ENCODE results near the gene NUTF2.

Gene NUTF2

GRCh38 chr16:67873435-67874370, 27.0 kb downstream of the NUTF2 start:
- Histone ChIP-seq H3K79me2 (ENCODE audit: insufficient read depth, low read length) (peaks cover 27% of the 10 kb centered on the region), H3K4me2 (ENCODE audit: low read length) (peak overlapping the region; percentile 91), H3K27ac (ENCODE audit: low read depth, low read length, poor library complexity, severe bottlenecking) (no peak overlapping the region), H3K9ac (ENCODE audit: low read length) (peak overlapping the region; percentile 93), H3K4me3 (ENCODE audit: low read depth, low read length, poor library complexity, severe bottlenecking) (peak overlapping the region; percentile 99), H3F3A (ENCODE audit: insufficient read depth, low read length) (no peaks in the 10 kb centered on the region), H3K9me3 (ENCODE audit: low read length) (no peaks in the 10 kb centered on the region), H4K20me1 (ENCODE audit: insufficient read depth, low read length) (no peaks in the 10 kb centered on the region), H3K4me1 (ENCODE audit: insufficient read depth, low read length, severe bottlenecking) (peaks cover 23% of the 10 kb centered on the region), H3K36me3 (ENCODE audit: insufficient read depth, low read length) (peaks cover 55% of the 10 kb centered on the region), H3K27me3 (ENCODE audit: insufficient read depth, low read length) (no peaks in the 10 kb centered on the region), H2AFZ (ENCODE audit: low read length) (no peak overlapping the region), H3K9me2 (ENCODE audit: low read depth, low read length) (no peaks in the 10 kb centered on the region)
- TF ChIP-seq CTCF (IDR thresholded peaks at IDR 0.05; ENCODE audit: low read length), result no peak
- no peak for TF ChIP-seq EZH2 (IDR thresholded peaks at IDR 0.05; ENCODE audit: borderline replicate concordance, low read length)

- H3K79me2 ChIP-seq (ENCODE audit: insufficient read depth, low read length), result peaks cover 27% of the 10 kb centered on the region
- TF ChIP-seq CTCF (IDR thresholded peaks at IDR 0.05; ENCODE audit: low read length) (no peak), EZH2 (IDR thresholded peaks at IDR 0.05; ENCODE audit: borderline replicate concordance, low read length) (no peak)
- peak overlapping the region; percentile 99 for H3K4me3 ChIP-seq (ENCODE audit: low read depth, low read length, poor library complexity, severe bottlenecking)
- H3K4me1 ChIP-seq (ENCODE audit: insufficient read depth, low read length, severe bottlenecking), result peaks cover 23% of the 10 kb centered on the region
- H3F3A ChIP-seq (ENCODE audit: insufficient read depth, low read length), result no peaks in the 10 kb centered on the region
- H3K27ac ChIP-seq (ENCODE audit: low read depth, low read length, poor library complexity, severe bottlenecking), result no peak overlapping the region
- H3K4me2 ChIP-seq (ENCODE audit: low read length), result peak overlapping the region; percentile 91
- H2AFZ ChIP-seq (ENCODE audit: low read length), result no peak overlapping the region
- no peaks in the 10 kb centered on the region for H4K20me1 ChIP-seq (ENCODE audit: insufficient read depth, low read length)
- H3K36me3 ChIP-seq (ENCODE audit: insufficient read depth, low read length), result peaks cover 59% of the 10 kb centered on the region
- no peaks in the 10 kb centered on the region for H3K9me3 ChIP-seq (ENCODE audit: low read length)
- no peaks in the 10 kb centered on the region for H3K9me2 ChIP-seq (ENCODE audit: low read depth, low read length)
- no peaks in the 10 kb centered on the region for H3K27me3 ChIP-seq (ENCODE audit: insufficient read depth, low read length)
- peak overlapping the region; percentile 93 for H3K9ac ChIP-seq (ENCODE audit: low read length)
These were observed 27.6 kb downstream of the NUTF2 start for GRCh38 chr16:67874372-67874771.

GRCh38 chr16:67877064-67877463, 30.3 kb downstream of the NUTF2 start:
- Histone ChIP-seq H3K27ac (ENCODE audit: low read depth, low read length, poor library complexity, severe bottlenecking) (no peak overlapping the region), H3K79me2 (ENCODE audit: insufficient read depth, low read length) (peaks cover 27% of the 10 kb centered on the region), H3K9me3 (ENCODE audit: low read length) (no peaks in the 10 kb centered on the region), H3K36me3 (ENCODE audit: insufficient read depth, low read length) (peaks cover 64% of the 10 kb centered on the region), H3F3A (ENCODE audit: insufficient read depth, low read length) (no peaks in the 10 kb centered on the region), H3K4me2 (ENCODE audit: low read length) (no peak overlapping the region), H2AFZ (ENCODE audit: low read length) (no peak overlapping the region), H3K9me2 (ENCODE audit: low read depth, low read length) (no peaks in the 10 kb centered on the region), H3K4me1 (ENCODE audit: insufficient read depth, low read length, severe bottlenecking) (peaks cover 23% of the 10 kb centered on the region), H4K20me1 (ENCODE audit: insufficient read depth, low read length) (no peaks in the 10 kb centered on the region), H3K4me3 (ENCODE audit: low read depth, low read length, poor library complexity, severe bottlenecking) (no peak overlapping the region), H3K9ac (ENCODE audit: low read length) (no peak overlapping the region), H3K27me3 (ENCODE audit: insufficient read depth, low read length) (no peaks in the 10 kb centered on the region)
- no peak for TF ChIP-seq EZH2 (IDR thresholded peaks at IDR 0.05; ENCODE audit: borderline replicate concordance, low read length)
- TF ChIP-seq CTCF (IDR thresholded peaks at IDR 0.05; ENCODE audit: low read length), result no peak

Data from OCI-LY1 (cell line).